ENCODE data around the gene AOX1.

GRCh38 chr2:200625282-200625681, 39.5 kb downstream of the AOX1 start:
- no peak for TF ChIP-seq CTCF (conservative IDR thresholded peaks at IDR 0.05)
- TF ChIP-seq ZFX (IDR thresholded peaks at IDR 0.05) = no peak
